HCT116 (cell line): ENCODE measurements around the gene TENT4A. TPM values are rescaled to one million over a fixed set of nuclear protein-coding genes. Genes with fewer than 3 reads are reported as not detected.

Experiments used
- ATAC-seq: fragments of 200-7000 bp; cut with Tn5 transposase; 2 replicates; pipeline ENCODE4 v1.9.1; 2020; ENCODE audit warnings: mild to moderate bottlenecking, moderate library complexity
- BruUV-seq: library from RNA; stranded (reverse); fragments of 400-500 nt; replicated peaks from 2 replicates; lab custom pipeline; 2021; lab: Mats Ljungman, UMichigan
- CTCF ChIA-PET: fragments of 300-600 bp; sonication (Branson Sonifier 250); formaldehyde crosslinking; loops from one replicate; lab custom pipeline; 2021; ENCODE audit warnings: antibody characterized with exemption; lab: Charles Lee
- POLR2A ChIA-PET: fragments of 300-600, 350-600 bp; sonication (Branson Sonifier 250); formaldehyde crosslinking; loops from one replicate; lab custom pipeline; 2021; ENCODE audit warnings: antibody characterized with exemption; lab: Charles Lee
- RAD21 ChIA-PET, 2 experiments: fragments of 300-600 bp; sonication (Branson Sonifier 250); formaldehyde crosslinking; loops; one replicate each; lab custom pipeline; 2023; ENCODE audit warnings: low total read pairs in 2 of 2; ENCODE audit not compliant: uncharacterized antibody in 2 of 2, unreplicated experiment in 2 of 2, low non-redundant PET in 1 of 2; lab: Charles Lee
- DNase-seq: peaks from one replicate; pipeline ENCODE4 v3.0.0-alpha.2; 2010; ENCODE audit warnings: low read depth, low spot score
- H2AFZ ChIP-seq: fragments of 200-600 bp; shearing (Covaris generic), sonication (generic); 2 replicates; pipeline ENCODE4 v1.6.1; 2017; ENCODE audit warnings: low read depth, mixed run types, mixed read lengths, antibody characterized with exemption, low read length; ENCODE audit not compliant: poor library complexity, severe bottlenecking
- H3K27ac ChIP-seq: 2 replicates; pipeline ENCODE4 v1.5.1; 2012; ENCODE audit warnings: low read depth, low read length
- H3K27me3 ChIP-seq: fragments of 200-600 bp; sonication (generic); 2 replicates; pipeline ENCODE4 v1.6.1; 2016; ENCODE audit warnings: mixed run types, low read length, mixed read lengths; ENCODE audit not compliant: insufficient read depth
- H3K36me3 ChIP-seq, 2 experiments: fragments of 200-500 bp in 1 of 2; fragments of 200-600 bp in 1 of 2; sonication (Bioruptor generic) in 1 of 2; sonication (generic) in 1 of 2; 2 replicates each; pipeline versions ENCODE4 v1.5.1 to v1.6.1; 2014 to 2016; ENCODE audit warnings: low read length in 2 of 2, inconsistent platforms in 1 of 2, mixed read lengths in 1 of 2, mixed run types in 1 of 2; ENCODE audit not compliant: insufficient read depth in 2 of 2, control insufficient read depth in 1 of 2
- H3K4me1 ChIP-seq, 2 experiments: fragments of 200-600 bp in 1 of 2; sonication (generic) in 1 of 2; 2 replicates each; pipeline versions ENCODE4 v1.5.1 to v1.6.1; 2012 to 2017; ENCODE audit warnings: low read length in 2 of 2, inconsistent platforms in 1 of 2, mild to moderate bottlenecking in 1 of 2, mixed read lengths in 1 of 2, mixed run types in 1 of 2, moderate library complexity in 1 of 2; ENCODE audit not compliant: insufficient read depth in 2 of 2, control insufficient read depth in 1 of 2
- H3K4me2 ChIP-seq: fragments of 200-600 bp; sonication (generic); 2 replicates; pipeline ENCODE4 v1.6.1; 2017; ENCODE audit warnings: mixed run types, low read length, mixed read lengths
- H3K4me3 ChIP-seq, 2 experiments: fragments of 200-600 bp in 1 of 2; sonication (generic) in 1 of 2; replicated peaks in 1 of 2; 2 replicates each; pipeline ENCODE4 v1.5.1; 2011 to 2016; ENCODE audit warnings: low read length in 2 of 2, control low read depth in 1 of 2, low read depth in 1 of 2, mild to moderate bottlenecking in 1 of 2, mixed read lengths in 1 of 2, mixed run types in 1 of 2
- H3K79me2 ChIP-seq: fragments of 200-600 bp; sonication (generic); 2 replicates; pipeline ENCODE4 v1.6.1; 2017; ENCODE audit warnings: mild to moderate bottlenecking, mixed run types, low read length, moderate library complexity, mixed read lengths; ENCODE audit not compliant: insufficient read depth
- H3K9ac ChIP-seq: fragments of 200-600 bp; sonication (generic); 2 replicates; pipeline ENCODE4 v1.6.1; 2016; ENCODE audit warnings: low read length, mixed read lengths
- H3K9me2 ChIP-seq: fragments of 200-600 bp; sonication (generic), shearing (Covaris generic); 2 replicates; pipeline ENCODE4 v1.6.1; 2017; ENCODE audit warnings: mixed run types, mild to moderate bottlenecking, moderate library complexity; ENCODE audit not compliant: insufficient read depth
- H3K9me3 ChIP-seq, 2 experiments: fragments of 200-500 bp in 1 of 2; fragments of 200-600 bp in 1 of 2; sonication (Bioruptor generic) in 1 of 2; sonication (generic) in 1 of 2; 2 replicates each; pipeline ENCODE4 v1.6.1; 2014 to 2017; ENCODE audit warnings: low read length in 2 of 2, mixed read lengths in 2 of 2, inconsistent platforms in 1 of 2, low read depth in 1 of 2, mild to moderate bottlenecking in 1 of 2, mixed run types in 1 of 2, moderate library complexity in 1 of 2; ENCODE audit not compliant: control insufficient read depth in 1 of 2, insufficient read depth in 1 of 2
- H4K20me1 ChIP-seq: fragments of 200-600 bp; sonication (generic), shearing (Covaris generic); 2 replicates; pipeline ENCODE4 v1.6.1; 2017; ENCODE audit warnings: mixed run types, mild to moderate bottlenecking, moderate library complexity; ENCODE audit not compliant: insufficient read depth
- ATF3 ChIP-seq: IDR thresholded peaks from 2 replicates; pipeline ENCODE4 v1.6.1; 2012
- CBX3 ChIP-seq: IDR thresholded peaks from 2 replicates; pipeline ENCODE4 v1.6.1; 2012; ENCODE audit warnings: low read depth
- CEBPB ChIP-seq: IDR thresholded peaks from 2 replicates; pipeline ENCODE4 v1.6.1; 2012; ENCODE audit warnings: low read depth
- CTCF ChIP-seq, 3 experiments: fragments of 200-600 bp in 1 of 3; sonication (generic) in 1 of 3; IDR thresholded peaks in 2 of 3; conservative IDR thresholded peaks in 1 of 3; 2 replicates each; pipeline ENCODE4 v1.5.1; 2012 to 2017; ENCODE audit warnings: low read depth in 2 of 3, low read length in 2 of 3, antibody characterized with exemption in 1 of 3, borderline replicate concordance in 1 of 3, control low read depth in 1 of 3, mild to moderate bottlenecking in 1 of 3, mixed read lengths in 1 of 3, mixed run types in 1 of 3, moderate library complexity in 1 of 3; ENCODE audit not compliant: insufficient read depth in 1 of 3
- EGR1 ChIP-seq: IDR thresholded peaks from 2 replicates; pipeline ENCODE4 v1.6.1; 2012; ENCODE audit warnings: low read depth
- ELF1 ChIP-seq: IDR thresholded peaks from 2 replicates; pipeline ENCODE4 v1.6.1; 2012; ENCODE audit warnings: low read depth, borderline replicate concordance
- EZH2phosphoT487 ChIP-seq: fragments of 200-600 bp; IDR thresholded peaks from 2 replicates; pipeline ENCODE4 v1.6.1; 2018; ENCODE audit warnings: antibody characterized with exemption, borderline replicate concordance
- FOSL1 ChIP-seq: IDR thresholded peaks from 2 replicates; pipeline ENCODE4 v1.6.1; 2012; ENCODE audit warnings: low read depth
- JUND ChIP-seq: IDR thresholded peaks from 2 replicates; pipeline ENCODE4 v1.6.1; 2012
- MAX ChIP-seq: IDR thresholded peaks from 2 replicates; pipeline ENCODE4 v1.6.1; 2012
- POLR2A ChIP-seq: IDR thresholded peaks from 2 replicates; pipeline ENCODE4 v1.7.0; 2011; ENCODE audit warnings: borderline replicate concordance; ENCODE audit not compliant: insufficient read depth, insufficient read length; ENCODE audit errors: extremely low read depth
- POLR2AphosphoS5 ChIP-seq: IDR thresholded peaks from 2 replicates; pipeline ENCODE4 v1.6.1; 2011; ENCODE audit warnings: mild to moderate bottlenecking, low read depth, low read length, moderate library complexity
- REST ChIP-seq: IDR thresholded peaks from 2 replicates; pipeline ENCODE4 v1.6.1; 2012; ENCODE audit warnings: low read depth
- SP1 ChIP-seq: IDR thresholded peaks from 2 replicates; pipeline ENCODE4 v1.6.1; 2012; ENCODE audit warnings: low read depth
- SRF ChIP-seq: IDR thresholded peaks from 2 replicates; pipeline ENCODE4 v1.6.1; 2012; ENCODE audit warnings: low read depth
- TCF7L2 ChIP-seq: IDR thresholded peaks from 2 replicates; pipeline ENCODE4 v1.7.0; 2011; ENCODE audit warnings: borderline replicate concordance, inconsistent platforms; ENCODE audit not compliant: insufficient read depth, insufficient read length; ENCODE audit errors: extremely low read depth
- YY1 ChIP-seq: IDR thresholded peaks from 2 replicates; pipeline ENCODE4 v1.6.1; 2011; ENCODE audit warnings: low read length, low read depth, moderate library complexity, mild to moderate bottlenecking; ENCODE audit not compliant: insufficient replicate concordance; ENCODE audit errors: extremely low read depth
- ZBTB33 ChIP-seq: IDR thresholded peaks from 2 replicates; pipeline ENCODE4 v1.6.1; 2011; ENCODE audit warnings: mild to moderate bottlenecking, low read length, moderate library complexity; ENCODE audit not compliant: insufficient replicate concordance; ENCODE audit errors: extremely low read depth
- ZFX ChIP-seq: fragments of 450-650 bp; IDR thresholded peaks from 2 replicates; pipeline ENCODE4 v1.6.1; 2017
- ZNF274 ChIP-seq: fragments of 200-500 bp; sonication (Bioruptor generic); IDR thresholded peaks from 2 replicates; pipeline ENCODE4 v1.6.1; 2014; ENCODE audit warnings: mild to moderate bottlenecking, low read depth, low read length, inconsistent platforms
- intact Hi-C: fragments of 100-400 bp; cut with micrococcal nuclease; formaldehyde crosslinking; loops from 2 replicates; pipeline ENCODE4 v1.10.0; 2022
- total RNA-seq: library from RNA; stranded (reverse); gene quantifications from one replicate; pipeline ENCODE4 v1.2.1, GENCODE V29; 2021; ENCODE audit not compliant: unreplicated experiment

TENT4A gene
- total RNA-seq, 1 experiment from 2014 or later, result 39.8 TPM

- no peaks in the 10 kb centered on the region for H3K9me2 ChIP-seq
- intact Hi-C loops, result no loop called here
- no peak overlapping the region for H3K4me2 ChIP-seq
- H3K27me3 ChIP-seq, result no peaks in the 10 kb centered on the region
- H2AFZ ChIP-seq, result no peak overlapping the region
- CTCF ChIA-PET, result no interaction called here
- RAD21 ChIA-PET, result no interaction called here
- H3K36me3 ChIP-seq, result peaks cover 3 to 28% of the 10 kb centered on the region in 2 experiments; a peak in 2 of 4 replicates
- no peak for ATAC-seq
- no peak overlapping the region for H3K27ac ChIP-seq
- H4K20me1 ChIP-seq, result peaks cover 30% of the 10 kb centered on the region
- H3K4me3 ChIP-seq, result no peak overlapping the region
- POLR2A ChIA-PET, result no interaction called here
- DNase-seq, result no peak
- no TSS peak for BruUV-seq
- H3K9me3 ChIP-seq, result no peaks in the 10 kb centered on the region
- TF ChIP-seq ELF1 (no peak), FOSL1 (no peak), TCF7L2 (no peak), EGR1 (no peak), SP1 (no peak), REST (no peak), CBX3 (no peak), ZFX (no peak), ZNF274 (no peak), SRF (no peak), ZBTB33 (no peak), JUND (no peak), CTCF (IDR thresholded peaks at IDR 0.05 in 2 of 3, conservative IDR thresholded peaks at IDR 0.05 in 1 of 3; ENCODE audit: borderline replicate concordance in 1 of 3, insufficient read depth in 1 of 3, low read depth in 2 of 3, low read length in 2 of 3) (no peak), POLR2AphosphoS5 (no peak), CEBPB (no peak), YY1 (no peak), EZH2phosphoT487 (no peak), ATF3 (no peak), POLR2A (no peak), MAX (no peak)
- peaks cover 85% of the 10 kb centered on the region for H3K79me2 ChIP-seq
- no peak overlapping the region for H3K9ac ChIP-seq
- peaks cover 8 to 14% of the 10 kb centered on the region in 2 experiments; a peak in 3 of 4 replicates for H3K4me1 ChIP-seq
These were observed 4.5 kb downstream of the TENT4A start for GRCh38 chr5:6717687-6718086.
